C4-2B (cell line): ENCODE measurements around the gene MAP1LC3B.

Source experiments
- CTCF ChIP-seq: fragments of 450-650 bp; conservative IDR thresholded peaks from 2 replicates; pipeline ENCODE4 v1.5.1; 2017; ENCODE audit warnings: mild to moderate bottlenecking
- ZFX ChIP-seq: fragments of 450-650 bp; IDR thresholded peaks from 2 replicates; pipeline ENCODE4 v1.6.1; 2017

GRCh38 chr16:87391324-87391949, 699 bp upstream of the MAP1LC3B start:
- TF ChIP-seq CTCF: no peak
- peak; percentile 55 for TF ChIP-seq ZFX
